Germinal center (tissue), 1 donor: ENCODE results near the gene MAU2.

ENCODE experiments used
- DNase-seq: peaks from one replicate; pipeline ENCODE4 v3.0.0; 2012; ENCODE audit warnings: mixed read lengths, low spot score

The MAU2 gene

GRCh38 chr19:19306191-19306590, 14.4 kb upstream of the MAU2 start:
- DNase-seq, result no peak

DNA sequence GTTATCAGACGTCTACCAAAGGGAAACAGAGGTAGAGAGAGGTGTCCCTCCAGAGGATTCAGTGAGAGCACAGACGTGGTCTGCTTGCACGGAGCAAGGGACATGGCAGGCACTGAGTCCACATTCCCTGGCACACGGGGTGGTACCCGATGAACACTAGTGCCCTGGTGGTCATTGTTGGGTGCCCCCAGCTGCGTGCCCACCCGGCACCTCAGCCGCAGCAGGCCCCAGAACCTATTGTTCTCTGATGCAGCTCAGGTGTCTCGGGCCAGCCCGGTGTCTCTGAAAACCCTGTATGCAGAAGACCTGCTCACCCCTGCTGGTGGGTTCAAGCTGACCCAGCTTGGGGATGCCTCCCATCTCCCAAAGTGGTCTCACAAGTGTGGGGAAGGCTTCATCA, 12.3 kb upstream of the MAU2 start:
- DNase-seq, result no peak

DNA sequence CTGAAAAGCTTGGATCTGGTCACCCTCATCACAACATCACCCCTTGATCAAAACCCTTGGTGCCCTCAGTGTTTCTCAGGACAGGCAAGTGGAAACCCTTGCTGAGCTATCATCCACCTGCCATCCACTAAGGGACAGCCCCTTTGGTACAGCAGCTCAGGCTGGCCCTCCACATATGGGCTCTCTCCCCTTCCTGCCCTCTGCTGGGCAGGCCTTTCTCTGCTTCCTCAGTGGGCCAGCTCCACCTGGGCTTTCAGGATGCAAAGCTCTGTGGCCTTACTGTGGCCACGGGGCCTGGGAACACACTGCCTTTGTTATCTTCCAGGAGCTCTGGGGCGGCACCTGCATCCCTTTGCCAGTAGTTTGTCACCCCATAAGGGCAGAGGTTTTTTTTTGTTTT, 5.2 kb upstream of the MAU2 start:
- no peak for DNase-seq

DNA sequence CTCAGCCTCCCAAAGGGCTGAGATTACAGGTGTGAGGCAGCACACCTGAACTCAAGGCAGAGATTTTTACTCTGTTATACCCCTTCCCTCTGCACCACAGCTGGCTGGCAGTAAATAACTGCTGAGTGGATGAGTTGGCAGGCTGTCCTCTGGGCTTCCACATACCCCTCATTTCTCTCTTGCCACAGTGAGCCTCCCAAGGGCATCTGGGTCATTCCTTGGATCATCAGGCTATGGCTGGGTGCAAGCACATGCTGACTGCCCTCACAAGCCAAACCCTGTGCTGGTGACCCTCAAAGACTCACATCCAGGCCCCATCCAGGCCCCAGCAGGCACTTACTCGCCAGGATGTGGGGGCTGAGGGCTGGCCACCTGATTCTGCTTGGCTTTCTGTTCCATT, 4.5 kb upstream of the MAU2 start:
- no peak for DNase-seq

- no peak for DNase-seq
Measured at GRCh38 chr19:19319732-19320360, 783 bp upstream of the MAU2 start.

GRCh38 chr19:19321141-19321577, 530 bp downstream of the MAU2 start:
- DNase-seq, result no peak

GRCh38 chr19:19324059-19324770, 3.6 kb downstream of the MAU2 start:
- no peak for DNase-seq

DNA sequence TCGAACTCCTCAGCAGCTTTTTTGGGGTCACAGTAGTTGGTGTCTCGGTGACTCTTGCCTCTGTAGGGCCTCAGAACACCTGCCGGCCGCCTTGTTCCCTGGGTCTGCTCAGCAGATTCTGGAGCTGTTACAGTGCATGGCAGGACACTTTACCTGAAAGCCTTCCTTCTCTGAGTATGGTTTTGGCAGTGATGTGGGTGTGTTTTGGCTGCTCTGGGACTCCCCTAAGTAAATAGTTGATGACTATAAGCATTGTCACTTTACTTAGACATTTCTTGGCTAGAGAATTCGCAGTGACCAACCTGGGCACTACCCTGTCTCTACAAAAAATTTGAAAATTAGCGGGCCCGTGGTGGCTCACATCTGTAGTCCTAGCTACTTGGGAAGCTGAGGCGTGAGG, 7.0 kb downstream of the MAU2 start:
- DNase-seq, result no peak

GRCh38 chr19:19329126-19329525, 8.5 kb downstream of the MAU2 start:
- no peak for DNase-seq

- no peak for DNase-seq
Measured at GRCh38 chr19:19334063-19334988, 13.7 kb downstream of the MAU2 start.

DNA sequence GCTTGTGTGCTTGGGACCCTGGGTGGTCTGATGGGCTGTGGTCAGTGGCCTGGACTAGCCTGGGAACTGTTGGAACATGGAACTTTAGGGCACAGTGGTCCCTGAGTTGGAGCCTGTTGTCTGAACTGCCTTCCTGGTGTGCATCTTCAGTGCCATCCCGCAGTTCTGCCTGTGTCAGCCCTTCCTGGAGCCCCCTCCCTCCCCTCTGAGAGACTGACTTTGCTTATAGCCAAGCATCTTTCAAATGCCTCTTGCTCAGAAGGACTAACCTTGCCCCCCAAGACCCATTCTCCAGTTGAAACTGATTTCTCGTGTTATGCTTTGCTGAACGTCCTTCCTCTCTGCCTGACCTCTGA, 14.3 kb downstream of the MAU2 start:
- DNase-seq, result no peak

DNA sequence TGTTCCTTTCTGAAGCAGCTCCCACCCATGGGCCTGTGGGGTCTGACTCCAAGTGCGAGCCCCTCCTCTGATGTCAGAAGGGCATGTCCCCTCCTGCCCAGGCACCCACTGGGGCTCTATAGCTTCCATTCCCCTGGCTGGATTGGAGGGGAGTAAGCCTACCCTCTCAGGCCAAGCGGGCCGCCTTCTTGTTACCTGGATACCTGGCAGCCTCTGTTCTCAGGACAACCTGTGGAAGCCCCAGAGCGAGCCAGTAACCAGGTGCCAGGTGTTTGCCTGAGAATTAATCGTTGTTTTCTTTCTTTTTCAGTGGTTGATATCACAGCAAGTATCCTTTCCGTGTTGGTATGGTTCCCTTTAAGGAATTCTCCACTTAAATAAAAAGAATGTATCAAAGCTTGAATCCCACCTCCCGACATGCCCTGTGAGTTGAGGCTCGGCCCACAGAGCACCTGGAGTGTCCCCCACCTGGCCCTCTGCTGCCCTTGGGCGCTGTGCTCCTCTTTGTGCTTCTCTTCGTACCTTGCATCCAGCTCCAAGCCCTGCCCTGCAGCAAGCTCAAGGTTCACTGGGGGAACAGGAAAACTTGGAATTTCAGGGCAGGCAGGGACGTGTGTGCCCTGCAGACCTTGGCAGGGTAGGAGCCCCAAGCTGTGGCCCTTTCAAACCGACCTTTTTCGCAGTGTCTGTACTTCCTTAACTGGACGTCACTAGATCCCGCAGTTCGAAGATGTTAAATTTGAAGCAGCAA, 15.0 kb downstream of the MAU2 start:
- no peak for DNase-seq

GRCh38 chr19:19336597-19336996, 16.0 kb downstream of the MAU2 start:
- no peak for DNase-seq

- no peak for DNase-seq
Measured at GRCh38 chr19:19337120-19337519, 16.5 kb downstream of the MAU2 start.

DNA sequence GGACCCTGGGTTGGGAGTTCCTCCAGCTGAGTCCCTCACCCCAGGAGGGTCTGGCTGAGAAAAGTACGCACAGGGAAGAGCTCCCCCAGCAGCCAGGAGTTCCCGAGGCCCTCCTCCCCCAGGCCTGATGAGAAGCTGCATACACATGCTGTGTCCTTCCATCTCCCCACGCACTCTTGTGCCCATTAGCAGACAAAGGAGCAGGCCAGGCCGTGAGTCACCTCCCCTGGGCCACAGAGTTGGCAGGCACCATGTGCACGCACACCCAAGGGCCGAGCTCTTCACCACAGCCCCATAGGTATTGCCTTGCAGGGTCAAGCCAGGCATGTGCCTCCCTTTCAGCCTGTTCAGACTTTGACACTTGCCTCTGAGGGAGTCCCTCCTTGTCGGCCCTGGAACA, 17.5 kb downstream of the MAU2 start:
- no peak for DNase-seq

DNA sequence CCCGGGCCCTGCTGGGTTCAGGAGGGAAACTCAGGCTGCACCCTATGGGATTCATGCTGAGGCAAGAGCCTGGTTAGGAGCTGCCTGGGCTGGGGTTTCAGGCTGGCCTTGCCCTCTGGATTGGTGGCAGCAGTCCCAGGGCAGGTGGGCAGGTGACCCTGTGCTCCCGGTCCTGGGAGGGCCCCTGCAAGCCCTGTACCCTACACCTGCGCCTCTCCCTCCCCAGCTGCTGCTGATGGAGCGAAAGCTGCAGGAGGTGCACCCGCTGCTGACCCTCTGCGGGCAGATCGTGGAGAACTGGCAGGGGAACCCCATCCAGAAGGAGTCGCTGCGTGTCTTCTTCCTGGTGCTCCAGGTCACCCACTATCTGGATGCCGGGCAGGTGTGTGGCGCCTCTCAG, 20.4 kb downstream of the MAU2 start:
- DNase-seq, result no peak

DNA sequence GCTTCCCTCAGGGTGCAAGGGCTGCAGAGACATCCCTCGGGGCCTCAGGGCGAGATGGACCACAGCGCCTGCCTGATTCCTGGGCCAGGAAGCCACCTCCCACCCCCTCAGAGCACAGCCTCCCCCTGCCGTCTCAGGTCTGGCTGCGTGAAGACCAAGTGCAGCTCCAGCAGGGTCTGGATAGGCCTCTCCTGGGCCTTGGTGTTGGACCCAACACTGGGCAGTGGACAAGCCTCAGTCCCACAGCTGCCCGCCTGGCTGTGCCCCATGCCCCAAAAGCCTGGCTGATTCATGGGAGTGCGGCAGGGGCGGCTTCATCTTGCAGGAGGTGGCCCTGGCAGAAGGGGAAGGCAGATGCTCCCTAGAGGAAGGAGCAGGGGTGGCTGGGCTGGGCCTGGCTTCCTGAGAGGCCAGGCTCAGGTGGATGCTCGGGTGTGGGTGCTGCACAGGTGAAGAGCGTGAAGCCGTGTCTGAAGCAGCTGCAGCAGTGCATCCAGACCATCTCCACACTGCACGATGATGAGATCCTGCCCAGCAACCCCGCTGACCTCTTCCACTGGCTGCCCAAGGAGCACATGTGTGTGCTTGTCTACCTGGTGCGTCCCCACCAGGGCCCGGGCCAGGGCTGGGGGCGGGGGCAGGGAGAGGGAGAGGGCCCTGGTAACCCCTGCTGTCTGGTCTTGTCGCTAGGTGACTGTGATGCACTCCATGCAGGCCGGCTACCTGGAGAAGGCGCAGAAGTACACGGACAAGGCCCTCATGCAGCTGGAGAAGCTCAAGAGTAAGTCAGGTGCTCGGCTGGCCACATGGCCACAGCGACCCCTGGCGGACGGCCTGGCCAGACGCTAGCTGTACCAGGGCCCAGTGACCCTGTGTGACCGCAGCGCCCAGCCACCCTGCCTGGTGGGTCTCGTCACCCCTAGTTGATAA, 21.7 kb downstream of the MAU2 start:
- peak; percentile 47 for DNase-seq

- DNase-seq, result no peak
Measured at GRCh38 chr19:19343016-19343362, 22.4 kb downstream of the MAU2 start.

DNA sequence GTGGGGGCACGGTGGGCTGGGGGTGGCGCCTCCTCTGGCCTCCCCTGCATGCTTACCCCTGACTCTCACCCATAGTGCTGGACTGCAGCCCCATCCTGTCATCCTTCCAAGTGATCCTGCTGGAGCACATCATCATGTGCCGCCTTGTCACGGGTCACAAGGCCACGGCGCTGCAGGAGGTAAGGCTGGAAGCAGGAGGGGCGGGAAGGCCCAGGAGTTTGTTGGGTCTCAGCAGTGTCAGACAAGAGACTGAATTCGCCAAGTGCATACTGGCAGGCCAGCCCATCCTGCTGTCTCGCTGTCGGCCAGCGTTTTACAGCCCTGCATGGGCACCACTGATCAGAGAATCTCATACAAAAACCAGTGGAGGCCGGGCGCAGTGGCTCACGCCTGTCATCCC, 23.1 kb downstream of the MAU2 start:
- DNase-seq, result no peak

DNA sequence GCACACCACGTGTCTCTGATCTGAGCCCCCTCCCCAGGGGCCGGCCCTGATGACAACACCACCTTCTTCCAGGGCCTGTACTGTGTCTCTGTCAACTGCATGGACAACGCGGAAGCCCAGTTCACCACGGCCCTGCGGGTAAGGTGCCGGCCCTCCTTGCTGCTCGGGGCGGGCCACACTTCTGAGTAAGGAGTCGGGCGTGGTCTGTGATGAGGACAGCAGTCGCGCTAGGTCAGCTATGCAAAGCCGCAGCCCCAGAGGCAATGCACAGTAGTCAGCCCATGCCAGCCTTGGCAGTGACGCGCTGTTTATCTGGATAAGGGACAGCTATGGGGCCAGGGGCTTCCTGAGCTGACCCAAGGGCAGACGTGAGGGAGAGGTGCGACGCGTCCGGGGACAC, 24.6 kb downstream of the MAU2 start:
- DNase-seq, result no peak

- DNase-seq, result no peak
Measured at GRCh38 chr19:19345970-19346369, 25.3 kb downstream of the MAU2 start.
